SJSA1 (cell line): ENCODE data around the gene ZNF670. TPM values are rescaled to one million over a fixed set of nuclear protein-coding genes. Genes with fewer than 3 reads are reported as not detected.
A peak's percentile ranks its signal among the peaks of the same experiment; 100 is the strongest.
"Not testable (repeated sequence)": the region's sequence is repeated elsewhere in the genome, so short reads cannot be mapped to it uniquely, and the experiment has no call there.

Experiments
- DNase-seq, 2 experiments: peaks; one replicate each; pipeline ENCODE4 v3.0.0-alpha.2; 2015 to 2020; ENCODE audit warnings: low spot score in 2 of 2, low read depth in 1 of 2
- H3K27ac ChIP-seq: fragments of 250-450 bp; sonication (Bioruptor Pico); 2 replicates; pipeline ENCODE4 v1.5.1; 2020; ENCODE audit warnings: mild to moderate bottlenecking, moderate library complexity
- H3K27me3 ChIP-seq: fragments of 250-450 bp; sonication (Bioruptor Pico); replicated peaks from 2 replicates; pipeline ENCODE4 v1.5.1; 2020; ENCODE audit warnings: mild to moderate bottlenecking, moderate library complexity
- H3K36me3 ChIP-seq: fragments of 250-450 bp; sonication (Bioruptor Pico); 2 replicates; pipeline ENCODE4 v1.5.1; 2020; ENCODE audit warnings: mild to moderate bottlenecking
- H3K4me1 ChIP-seq: fragments of 250-450 bp; sonication (Bioruptor Pico); replicated peaks from 2 replicates; pipeline ENCODE4 v1.6.1; 2021; ENCODE audit warnings: mild to moderate bottlenecking
- H3K4me3 ChIP-seq: fragments of 250-450 bp; sonication (Bioruptor Pico); 2 replicates; pipeline ENCODE4 v1.5.1; 2020; ENCODE audit warnings: mild to moderate bottlenecking
- H3K9me3 ChIP-seq: fragments of 250-450 bp; sonication (Bioruptor Pico); replicated peaks from 2 replicates; pipeline ENCODE4 v1.5.1; 2020; ENCODE audit warnings: mild to moderate bottlenecking
- total RNA-seq: library from RNA; depleted of rRNA; stranded (reverse); fragments of >200 nt; shearing (Covaris generic); gene quantifications from 2 replicates; pipeline ENCODE4 v1.2.3, GENCODE V29; 2014; rRNA removed

ZNF670 gene
- 3.1 and 5.2 TPM in 2 replicates for total RNA-seq

DNA sequence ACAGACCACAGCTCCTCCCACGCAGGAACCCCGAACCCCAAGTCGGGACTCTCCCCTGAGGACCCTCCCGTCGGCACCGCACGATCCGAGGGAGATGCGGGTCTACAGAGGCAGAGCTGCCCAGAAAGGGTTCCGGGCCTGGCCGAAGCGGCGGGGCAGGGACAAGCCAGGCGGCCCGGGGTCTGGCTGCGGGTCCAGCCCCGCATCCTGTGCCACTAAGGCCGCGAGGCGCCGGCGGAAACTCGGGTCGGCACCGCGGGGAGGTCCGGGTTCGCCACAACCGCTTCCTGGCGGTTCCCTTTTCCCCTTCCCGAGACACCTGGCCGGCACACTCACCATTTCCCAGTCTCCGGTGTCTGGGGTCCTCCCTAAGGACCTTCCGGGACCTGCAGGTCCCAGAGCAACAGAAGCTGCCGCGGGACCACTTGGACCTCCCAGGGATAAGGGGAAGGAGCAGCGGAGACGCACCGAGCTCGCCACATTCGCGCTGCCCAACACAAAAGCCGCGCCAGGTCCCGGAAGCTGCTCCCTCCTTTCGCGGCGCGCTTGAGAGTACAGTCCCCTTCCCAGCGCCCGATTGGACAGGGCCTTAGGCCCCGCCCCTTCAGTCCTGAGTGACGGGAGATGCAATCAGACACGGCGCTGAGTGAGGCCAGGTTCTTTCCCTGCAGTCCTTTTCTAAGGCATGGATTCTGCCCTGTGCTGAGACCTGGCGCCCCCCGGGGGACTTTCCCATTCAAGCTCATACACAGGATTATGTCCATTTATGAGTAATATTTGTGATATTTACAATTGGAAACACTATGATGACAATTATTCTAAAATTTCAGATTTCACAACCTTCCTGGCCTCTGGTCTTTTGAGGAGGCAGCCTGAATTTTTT is at the start of gene ZNF670:
Gene ZNF670, minus strand, starts transcription at position 554 of the 883 bp plus-strand sequence. Its CDS starts 215 bp downstream, at position 339.
- DNase-seq: peak; percentile 91
- H3K4me1 ChIP-seq: peaks cover 6% of the 10 kb centered on the region
- peak within 1 kb of the TSS; percentile 83 for H3K4me3 ChIP-seq
- peak within 1 kb of the TSS; percentile 61 for H3K27ac ChIP-seq
- H3K27me3 ChIP-seq: no peaks in the 10 kb centered on the region
- peaks cover 5% of the 10 kb centered on the region; the same call in 1 of the 2 replicates for H3K36me3 ChIP-seq
- H3K9me3 ChIP-seq: peaks cover 9% of the 10 kb centered on the region

DNA sequence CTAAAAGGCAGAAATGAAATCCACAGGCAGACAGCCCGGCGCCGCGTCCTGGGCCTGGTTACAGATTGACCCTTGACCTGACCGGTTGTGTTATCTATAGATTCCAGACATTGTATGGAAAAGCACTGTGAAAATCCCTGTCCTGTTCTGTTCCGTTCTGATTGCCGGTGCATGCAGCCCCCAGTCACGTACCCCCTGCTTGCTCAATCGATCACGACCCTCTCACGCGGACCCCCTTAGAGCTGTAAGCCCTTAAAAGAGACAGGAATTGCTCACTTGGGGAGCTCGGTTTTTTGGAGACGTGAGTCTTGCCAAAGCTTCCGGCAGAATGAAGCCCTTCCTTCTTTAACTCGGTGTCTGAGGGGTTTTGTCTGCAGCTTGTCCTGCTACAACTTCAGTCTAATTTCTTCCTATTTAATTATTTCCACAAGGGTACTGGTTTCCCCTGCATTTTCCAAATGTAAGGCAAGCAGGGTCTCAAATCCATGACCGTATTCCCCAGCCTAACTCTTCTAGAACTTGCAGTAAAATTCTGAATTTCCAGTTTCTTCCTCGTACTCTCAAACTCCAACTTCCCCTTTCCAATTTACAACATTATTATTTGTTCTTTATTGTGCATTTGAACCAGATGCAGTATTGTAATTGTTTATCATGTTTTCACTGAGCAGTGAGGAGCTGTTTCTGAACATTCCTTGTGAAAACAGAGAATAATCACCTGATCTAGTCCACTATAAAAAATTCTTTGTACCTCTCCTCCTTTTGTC is 49.1 kb upstream of the ZNF670 start:
- not testable (repeated sequence) for H3K4me1 ChIP-seq, H3K27ac ChIP-seq, H3K27me3 ChIP-seq, H3K4me3 ChIP-seq, DNase-seq, H3K9me3 ChIP-seq, H3K36me3 ChIP-seq

DNA sequence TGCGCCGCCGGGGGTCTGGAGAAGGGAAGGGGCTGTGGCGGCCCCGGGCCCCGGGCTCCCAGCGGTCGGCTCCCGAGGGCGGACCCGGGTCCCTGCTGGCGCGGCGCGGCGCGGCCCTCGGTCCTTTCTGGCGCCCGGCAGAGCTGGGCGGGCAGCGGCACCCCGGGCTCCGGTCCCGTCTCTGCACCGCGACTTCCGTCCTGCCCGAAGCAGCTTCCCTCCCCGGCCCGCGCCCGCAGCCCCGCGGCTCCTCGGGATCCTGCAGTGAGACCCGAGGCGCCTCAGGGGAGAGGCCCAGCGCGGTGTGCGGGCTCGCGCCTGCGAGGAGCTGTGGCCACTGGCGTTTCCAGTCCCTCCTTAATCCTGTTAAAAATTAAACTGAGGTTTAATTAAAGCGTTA is 48.0 kb upstream of the ZNF670 start:
- H3K27me3 ChIP-seq, DNase-seq, H3K4me3 ChIP-seq, H3K4me1 ChIP-seq, H3K27ac ChIP-seq, H3K9me3 ChIP-seq, H3K36me3 ChIP-seq: not testable (repeated sequence)

DNA sequence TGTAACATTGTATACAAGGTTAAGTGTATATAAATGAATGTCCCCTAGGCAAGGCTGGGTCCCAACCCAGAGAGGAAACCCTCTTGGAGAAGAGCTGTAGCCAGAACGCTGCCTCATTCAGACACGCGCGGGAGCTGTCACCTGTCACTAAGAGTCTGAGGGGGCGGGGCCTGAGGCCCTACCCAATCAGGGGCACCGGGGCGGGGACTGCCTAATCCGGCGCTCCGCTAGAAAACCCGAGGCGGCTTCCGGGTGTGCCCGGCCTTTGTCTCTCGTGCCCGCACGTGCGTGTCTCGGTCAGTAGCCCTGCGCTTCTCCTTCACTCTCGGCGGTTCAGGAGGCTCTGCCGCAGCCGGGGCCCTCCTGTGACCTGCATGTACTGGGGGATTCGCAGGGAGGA is 47.6 kb upstream of the ZNF670 start:
- not testable (repeated sequence) for H3K36me3 ChIP-seq, H3K27me3 ChIP-seq, H3K9me3 ChIP-seq, H3K4me3 ChIP-seq, DNase-seq, H3K27ac ChIP-seq, H3K4me1 ChIP-seq

DNA sequence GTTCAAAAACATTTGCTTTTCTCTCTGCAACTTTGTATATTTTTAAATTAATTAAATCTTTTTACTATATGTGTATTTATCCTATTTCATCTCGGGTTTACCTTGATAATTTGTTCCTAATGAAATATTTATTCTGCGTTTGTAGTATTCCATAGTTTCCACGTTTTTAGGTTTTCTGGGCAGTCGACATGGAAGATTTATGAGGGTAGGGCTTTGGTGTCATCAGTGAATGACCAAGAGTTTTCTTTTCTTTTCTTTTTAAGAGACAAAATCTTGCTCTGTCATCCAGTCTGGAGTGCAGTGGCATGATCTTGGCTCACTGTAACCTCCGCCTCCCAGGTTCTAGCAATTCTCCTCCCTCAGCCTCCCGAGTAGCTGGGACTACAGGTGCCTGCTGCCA is 42.8 kb upstream of the ZNF670 start:
- no peaks in the 10 kb centered on the region for H3K4me1 ChIP-seq
- no peak overlapping the region for H3K4me3 ChIP-seq
- no peaks in the 10 kb centered on the region for H3K9me3 ChIP-seq
- H3K36me3 ChIP-seq: no peaks in the 10 kb centered on the region
- no peaks in the 10 kb centered on the region for H3K27me3 ChIP-seq
- no peak for DNase-seq
- H3K27ac ChIP-seq: no peak overlapping the region

DNA sequence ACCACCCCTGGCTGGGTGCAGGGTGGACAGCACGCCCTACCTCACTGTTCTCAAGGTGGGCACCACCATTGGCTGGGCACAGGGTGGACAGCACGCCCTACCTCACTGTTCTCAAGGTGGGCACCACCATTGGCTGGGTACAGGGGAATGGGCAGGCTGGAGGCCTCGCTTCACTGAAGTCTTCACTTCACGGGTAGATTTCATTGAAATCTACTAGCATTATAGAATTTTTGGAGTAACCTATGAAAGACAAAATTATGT is 41.7 kb upstream of the ZNF670 start:
- DNase-seq, H3K4me1 ChIP-seq, H3K27me3 ChIP-seq, H3K4me3 ChIP-seq, H3K36me3 ChIP-seq, H3K9me3 ChIP-seq, H3K27ac ChIP-seq: not testable (repeated sequence)

DNA sequence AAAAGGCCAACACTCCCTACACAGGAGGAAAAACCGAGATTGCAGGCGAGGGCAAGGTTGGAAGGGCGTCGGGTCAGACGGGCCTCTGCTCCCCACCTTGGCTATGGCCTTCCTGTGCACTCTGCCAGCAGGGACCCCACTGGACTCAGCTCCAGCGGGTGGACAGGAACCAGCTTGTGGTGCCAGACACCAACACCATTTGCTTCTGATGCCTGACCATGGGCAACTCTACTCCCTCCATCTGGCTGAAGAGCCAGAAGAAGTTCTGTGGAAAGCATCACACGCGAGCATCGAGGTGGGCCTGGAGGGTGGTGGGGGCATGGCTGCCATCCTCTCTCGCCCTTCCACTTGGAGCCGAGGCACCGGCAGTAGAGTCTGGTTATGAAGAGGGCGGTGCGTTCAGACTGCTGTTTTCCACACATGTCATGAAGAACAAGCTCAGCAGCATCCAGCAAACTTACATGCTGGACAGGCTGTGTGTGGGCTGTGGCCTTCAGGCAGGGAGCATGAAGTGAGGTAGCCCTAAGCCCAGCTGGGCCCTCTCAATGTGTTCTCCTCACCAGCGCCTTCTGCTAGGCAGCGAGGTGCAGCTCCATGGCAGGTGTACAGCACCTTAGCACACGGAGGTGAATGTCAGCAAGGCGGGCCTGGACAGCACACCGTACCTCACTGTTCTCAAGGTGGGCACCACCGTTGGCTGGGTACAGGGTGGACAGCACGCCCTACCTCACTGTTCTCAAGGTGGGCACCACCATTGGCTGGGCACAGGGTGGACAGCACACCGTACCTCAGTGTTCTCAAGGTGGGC is 41.2 kb upstream of the ZNF670 start:
- DNase-seq: no peak
- Histone ChIP-seq H3K27me3 (no peaks in the 10 kb centered on the region), H3K9me3 (no peaks in the 10 kb centered on the region), H3K4me3 (no peak overlapping the region), H3K4me1 (no peaks in the 10 kb centered on the region), H3K27ac (no peak overlapping the region), H3K36me3 (no peaks in the 10 kb centered on the region)

DNA sequence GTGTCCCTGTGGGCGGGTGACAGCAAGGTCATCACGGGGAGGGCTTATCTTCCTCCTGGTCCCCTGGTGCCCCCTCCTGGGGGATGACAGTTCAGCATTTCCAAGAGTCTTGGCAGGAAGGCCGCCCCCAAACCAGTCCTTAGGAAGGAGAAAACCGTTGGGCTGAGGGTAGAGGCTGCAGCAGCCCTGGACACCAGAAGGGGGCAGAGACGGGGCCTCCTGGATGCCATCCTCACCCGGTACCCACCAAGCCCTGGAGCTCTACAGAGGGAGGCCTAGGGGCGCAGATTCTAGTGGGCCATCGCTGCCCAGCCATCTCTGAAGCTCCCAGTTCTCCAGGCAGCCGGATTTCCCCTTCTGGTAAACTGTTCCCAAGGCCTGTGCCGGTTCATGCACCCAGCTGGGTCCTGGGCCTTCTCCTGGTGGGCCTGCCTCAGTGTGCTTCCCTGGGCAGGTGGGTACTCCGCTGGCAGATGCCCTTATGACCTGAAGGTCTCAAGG is 40.4 kb upstream of the ZNF670 start:
- Histone ChIP-seq H3K4me1 (no peaks in the 10 kb centered on the region), H3K27ac (no peak overlapping the region), H3K9me3 (no peaks in the 10 kb centered on the region), H3K27me3 (no peaks in the 10 kb centered on the region), H3K36me3 (no peaks in the 10 kb centered on the region), H3K4me3 (no peak overlapping the region)
- no peak for DNase-seq

DNA sequence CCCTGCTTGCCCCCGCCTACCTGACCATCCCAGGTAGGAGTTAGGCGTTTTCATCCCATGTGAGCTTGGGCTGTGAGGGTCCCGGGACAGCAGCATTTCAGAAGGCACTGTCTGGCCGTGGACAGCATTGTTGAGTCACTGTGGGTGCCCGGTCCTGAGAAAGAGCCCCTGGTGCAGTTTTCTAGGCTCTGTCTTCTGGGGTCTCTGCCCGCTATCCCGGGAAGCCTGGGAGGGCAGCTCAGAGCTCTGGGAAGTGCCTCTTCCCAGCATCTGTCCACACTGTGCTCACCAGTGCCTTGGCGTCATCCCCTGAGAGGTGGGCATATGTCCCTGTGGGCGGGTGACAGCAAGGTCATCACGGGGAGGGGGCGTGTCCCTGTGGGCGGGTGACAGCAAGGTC is 36.9 kb upstream of the ZNF670 start:
- H3K27ac ChIP-seq: no peak overlapping the region
- H3K4me3 ChIP-seq: no peak overlapping the region
- H3K36me3 ChIP-seq: no peaks in the 10 kb centered on the region
- no peaks in the 10 kb centered on the region for H3K27me3 ChIP-seq
- H3K4me1 ChIP-seq: peaks cover 17% of the 10 kb centered on the region; the same call in 1 of the 2 replicates
- H3K9me3 ChIP-seq: peaks cover 8% of the 10 kb centered on the region; the same call in 1 of the 2 replicates
- DNase-seq: no peak

DNA sequence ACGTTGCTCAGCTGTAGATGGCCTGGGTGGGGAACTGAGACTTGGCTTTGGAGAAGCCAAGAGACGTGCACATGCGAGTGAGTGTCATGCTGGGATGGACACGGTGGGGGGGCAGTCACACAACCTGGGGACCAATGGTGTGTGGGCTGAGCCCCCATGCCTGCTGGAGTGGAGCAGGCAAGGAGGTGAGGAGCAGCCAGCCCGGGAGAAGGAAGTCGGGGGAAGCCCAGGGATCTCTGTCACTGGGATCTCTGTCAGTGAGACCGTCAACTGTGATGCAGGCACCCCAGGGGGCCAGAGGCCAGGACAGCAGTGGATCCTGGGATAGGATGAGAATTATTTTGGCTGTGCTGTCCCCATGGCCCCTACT is 36.5 kb upstream of the ZNF670 start:
- Histone ChIP-seq H3K27me3 (no peaks in the 10 kb centered on the region), H3K36me3 (no peaks in the 10 kb centered on the region), H3K9me3 (peaks cover 8% of the 10 kb centered on the region; the same call in 1 of the 2 replicates), H3K4me1 (peaks cover 17% of the 10 kb centered on the region; the same call in 1 of the 2 replicates), H3K27ac (no peak overlapping the region), H3K4me3 (no peak overlapping the region)
- no peak for DNase-seq

DNA sequence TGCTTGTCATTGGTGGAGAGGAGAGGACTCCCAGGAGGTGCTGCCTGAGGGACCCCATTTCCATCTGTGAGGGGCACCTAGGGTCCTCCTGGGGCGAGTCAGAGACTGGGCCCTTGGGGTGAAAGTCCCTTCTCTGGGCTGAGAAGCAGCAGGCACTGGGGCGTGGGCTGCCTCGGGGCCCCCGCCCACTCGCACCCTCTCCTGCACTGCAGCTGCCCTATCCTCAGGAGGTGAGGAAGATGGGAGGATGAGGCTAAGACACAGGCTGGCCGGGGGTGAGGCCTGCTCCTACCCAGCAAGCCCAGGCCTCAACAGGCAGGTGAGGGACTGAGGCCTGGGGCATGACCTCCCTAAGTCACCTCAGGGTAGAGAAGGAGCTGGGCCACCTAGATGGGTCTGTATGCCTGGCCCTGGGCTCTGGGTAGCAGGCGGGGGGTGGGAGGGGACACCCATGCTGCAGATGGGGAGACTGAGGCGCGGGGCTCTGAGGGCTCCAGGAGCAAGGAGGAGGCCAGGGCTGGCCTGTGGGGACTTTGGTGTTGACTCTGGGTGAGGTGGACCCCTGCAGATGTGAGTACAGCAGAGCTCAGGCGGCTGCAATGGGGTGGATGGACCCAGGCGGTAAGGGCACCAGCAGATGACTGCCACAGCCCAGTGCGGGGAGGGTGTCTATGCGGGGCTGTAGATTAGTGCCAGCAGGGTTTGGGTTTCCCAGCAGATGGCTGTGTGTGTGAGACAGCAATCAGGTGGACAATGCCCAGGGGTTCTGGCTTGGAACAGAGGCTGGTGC is 35.9 kb upstream of the ZNF670 start:
- Histone ChIP-seq H3K9me3 (peaks cover 8% of the 10 kb centered on the region; the same call in 1 of the 2 replicates), H3K27me3 (no peaks in the 10 kb centered on the region), H3K4me1 (peaks cover 17% of the 10 kb centered on the region; the same call in 1 of the 2 replicates), H3K4me3 (no peak overlapping the region), H3K27ac (no peak overlapping the region), H3K36me3 (no peaks in the 10 kb centered on the region)
- no peak for DNase-seq

DNA sequence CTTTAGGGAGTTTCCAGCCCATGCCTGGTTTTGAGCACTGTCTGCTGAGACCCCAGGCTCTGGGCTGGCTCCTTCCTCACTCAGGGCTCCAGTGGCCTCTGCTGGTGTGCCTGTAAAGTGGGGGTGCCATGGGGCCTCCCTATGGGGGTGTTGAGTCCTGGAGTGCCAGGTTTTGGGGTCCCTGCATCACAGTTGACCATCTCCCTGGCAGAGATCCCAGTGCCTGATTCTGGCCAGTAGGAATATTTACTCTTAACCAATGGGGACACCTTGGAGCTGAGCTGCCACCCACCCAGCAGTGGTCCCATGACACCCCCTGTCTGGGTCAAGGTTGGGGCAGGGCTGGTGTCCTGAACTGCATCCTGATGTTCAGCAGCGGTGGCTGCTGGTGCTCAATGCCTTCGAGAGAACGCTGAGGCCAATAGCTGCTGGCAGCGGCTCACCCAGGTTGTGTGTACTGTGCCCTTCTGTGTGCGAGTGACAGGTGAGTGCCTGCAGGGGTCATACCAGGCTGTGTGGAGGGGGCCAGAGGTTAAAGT is 35.2 kb upstream of the ZNF670 start:
- no peak for DNase-seq
- no peaks in the 10 kb centered on the region for H3K27me3 ChIP-seq
- peaks cover 8% of the 10 kb centered on the region; the same call in 1 of the 2 replicates for H3K9me3 ChIP-seq
- no peak overlapping the region for H3K4me3 ChIP-seq
- H3K27ac ChIP-seq: no peak overlapping the region
- H3K4me1 ChIP-seq: peaks cover 17% of the 10 kb centered on the region; the same call in 1 of the 2 replicates
- H3K36me3 ChIP-seq: no peaks in the 10 kb centered on the region

DNA sequence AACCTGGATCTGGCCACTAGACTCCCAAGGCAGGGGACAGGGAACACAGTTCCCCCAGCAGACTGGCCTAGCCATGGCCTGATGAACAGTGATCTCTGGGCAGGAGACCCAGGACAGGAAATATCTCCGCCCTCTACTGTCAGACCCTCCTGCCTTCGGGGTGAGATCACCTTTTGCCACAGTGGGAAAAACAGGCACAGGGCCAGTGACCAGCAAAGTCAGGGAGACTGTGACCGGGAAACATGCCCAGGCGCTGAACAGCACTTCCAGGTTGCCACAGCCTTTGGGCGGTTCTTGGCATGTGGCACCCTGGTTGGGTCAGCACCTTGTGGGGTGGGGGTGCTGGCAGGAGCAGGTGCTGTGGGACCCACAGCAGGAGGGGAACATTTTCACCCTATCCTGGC is 34.5 kb upstream of the ZNF670 start:
- DNase-seq: no peak
- Histone ChIP-seq H3K27ac (no peak overlapping the region), H3K4me1 (peaks cover 17% of the 10 kb centered on the region; the same call in 1 of the 2 replicates), H3K4me3 (no peak overlapping the region), H3K9me3 (peaks cover 8% of the 10 kb centered on the region; the same call in 1 of the 2 replicates), H3K36me3 (no peaks in the 10 kb centered on the region), H3K27me3 (no peaks in the 10 kb centered on the region)
